ENCODE results near the gene LUC7L3. TPM values are rescaled to one million over a fixed set of nuclear protein-coding genes. Genes with fewer than 3 reads are reported as not detected.

The LUC7L3 gene
- total and polyA plus RNA-seq, 10 of the 15 experiments (the other 5 are each of a cell fraction or from before 2014, with no cell fraction given), result 51.3 to 176 (median 149) TPM

DNA sequence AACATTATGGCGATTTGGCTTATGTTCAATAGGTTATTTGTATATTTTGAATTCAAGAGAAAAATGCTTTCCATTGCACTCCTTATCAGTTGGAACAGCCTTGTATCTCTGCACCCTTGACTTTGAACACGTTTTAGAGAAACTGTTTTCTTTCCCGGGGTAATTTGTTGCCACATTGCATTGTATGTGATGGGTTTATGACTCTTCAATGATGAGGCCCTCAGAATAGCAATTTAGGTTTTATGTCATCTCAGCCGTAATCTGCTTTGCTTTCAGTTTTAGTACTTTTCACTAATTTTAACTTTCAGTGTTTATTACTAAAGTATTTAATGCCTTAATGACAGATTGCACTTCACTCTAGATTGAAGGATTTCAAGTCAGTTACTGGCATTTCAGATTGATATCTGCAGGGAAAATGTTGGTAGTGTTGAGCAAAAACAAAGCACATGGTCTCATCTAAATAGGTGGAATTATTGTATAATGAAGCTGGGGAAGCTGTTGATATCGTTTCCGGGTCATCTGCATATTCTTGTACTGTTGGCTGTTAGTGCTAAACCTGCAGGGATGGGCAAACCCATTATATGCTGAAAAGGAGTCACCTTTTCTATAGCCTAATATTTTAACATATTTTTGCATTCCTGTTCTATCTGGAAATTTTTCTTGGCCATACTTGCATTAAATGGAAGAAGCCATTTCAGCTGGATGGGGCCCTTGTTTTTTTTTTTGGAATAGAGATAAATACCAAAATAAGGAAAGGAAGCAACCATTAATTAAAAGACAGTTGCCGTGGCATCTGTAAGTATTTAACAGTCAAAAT, 2.0 kb downstream of the LUC7L3 start (continued):
- TF ChIP-seq ZNF217 (IDR thresholded peaks at IDR 0.05), result no peak
- TF ChIP-seq, protein P1, sequence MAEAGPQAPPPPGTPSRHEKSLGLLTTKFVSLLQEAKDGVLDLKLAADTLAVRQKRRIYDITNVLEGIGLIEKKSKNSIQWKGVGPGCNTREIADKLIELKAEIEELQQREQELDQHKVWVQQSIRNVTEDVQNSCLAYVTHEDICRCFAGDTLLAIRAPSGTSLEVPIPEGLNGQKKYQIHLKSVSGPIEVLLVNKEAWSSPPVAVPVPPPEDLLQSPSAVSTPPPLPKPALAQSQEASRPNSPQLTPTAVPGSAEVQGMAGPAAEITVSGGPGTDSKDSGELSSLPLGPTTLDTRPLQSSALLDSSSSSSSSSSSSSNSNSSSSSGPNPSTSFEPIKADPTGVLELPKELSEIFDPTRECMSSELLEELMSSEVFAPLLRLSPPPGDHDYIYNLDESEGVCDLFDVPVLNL (IDR thresholded peaks at IDR 0.05; ENCODE audit: low read depth, low read length), result no peak
- no peak for TF ChIP-seq IKZF1 (conservative IDR thresholded peaks at IDR 0.05)
- TF ChIP-seq, protein P2, sequence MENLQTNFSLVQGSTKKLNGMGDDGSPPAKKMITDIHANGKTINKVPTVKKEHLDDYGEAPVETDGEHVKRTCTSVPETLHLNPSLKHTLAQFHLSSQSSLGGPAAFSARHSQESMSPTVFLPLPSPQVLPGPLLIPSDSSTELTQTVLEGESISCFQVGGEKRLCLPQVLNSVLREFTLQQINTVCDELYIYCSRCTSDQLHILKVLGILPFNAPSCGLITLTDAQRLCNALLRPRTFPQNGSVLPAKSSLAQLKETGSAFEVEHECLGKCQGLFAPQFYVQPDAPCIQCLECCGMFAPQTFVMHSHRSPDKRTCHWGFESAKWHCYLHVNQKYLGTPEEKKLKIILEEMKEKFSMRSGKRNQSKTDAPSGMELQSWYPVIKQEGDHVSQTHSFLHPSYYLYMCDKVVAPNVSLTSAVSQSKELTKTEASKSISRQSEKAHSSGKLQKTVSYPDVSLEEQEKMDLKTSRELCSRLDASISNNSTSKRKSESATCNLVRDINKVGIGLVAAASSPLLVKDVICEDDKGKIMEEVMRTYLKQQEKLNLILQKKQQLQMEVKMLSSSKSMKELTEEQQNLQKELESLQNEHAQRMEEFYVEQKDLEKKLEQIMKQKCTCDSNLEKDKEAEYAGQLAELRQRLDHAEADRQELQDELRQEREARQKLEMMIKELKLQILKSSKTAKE (IDR thresholded peaks at IDR 0.05; ENCODE audit: low read depth, poor library complexity, severe bottlenecking), result no peak
- no peak for TF ChIP-seq POLR2A (IDR thresholded peaks at IDR 0.05; ENCODE audit: low read depth, low read length)
- TF ChIP-seq, protein P3, sequence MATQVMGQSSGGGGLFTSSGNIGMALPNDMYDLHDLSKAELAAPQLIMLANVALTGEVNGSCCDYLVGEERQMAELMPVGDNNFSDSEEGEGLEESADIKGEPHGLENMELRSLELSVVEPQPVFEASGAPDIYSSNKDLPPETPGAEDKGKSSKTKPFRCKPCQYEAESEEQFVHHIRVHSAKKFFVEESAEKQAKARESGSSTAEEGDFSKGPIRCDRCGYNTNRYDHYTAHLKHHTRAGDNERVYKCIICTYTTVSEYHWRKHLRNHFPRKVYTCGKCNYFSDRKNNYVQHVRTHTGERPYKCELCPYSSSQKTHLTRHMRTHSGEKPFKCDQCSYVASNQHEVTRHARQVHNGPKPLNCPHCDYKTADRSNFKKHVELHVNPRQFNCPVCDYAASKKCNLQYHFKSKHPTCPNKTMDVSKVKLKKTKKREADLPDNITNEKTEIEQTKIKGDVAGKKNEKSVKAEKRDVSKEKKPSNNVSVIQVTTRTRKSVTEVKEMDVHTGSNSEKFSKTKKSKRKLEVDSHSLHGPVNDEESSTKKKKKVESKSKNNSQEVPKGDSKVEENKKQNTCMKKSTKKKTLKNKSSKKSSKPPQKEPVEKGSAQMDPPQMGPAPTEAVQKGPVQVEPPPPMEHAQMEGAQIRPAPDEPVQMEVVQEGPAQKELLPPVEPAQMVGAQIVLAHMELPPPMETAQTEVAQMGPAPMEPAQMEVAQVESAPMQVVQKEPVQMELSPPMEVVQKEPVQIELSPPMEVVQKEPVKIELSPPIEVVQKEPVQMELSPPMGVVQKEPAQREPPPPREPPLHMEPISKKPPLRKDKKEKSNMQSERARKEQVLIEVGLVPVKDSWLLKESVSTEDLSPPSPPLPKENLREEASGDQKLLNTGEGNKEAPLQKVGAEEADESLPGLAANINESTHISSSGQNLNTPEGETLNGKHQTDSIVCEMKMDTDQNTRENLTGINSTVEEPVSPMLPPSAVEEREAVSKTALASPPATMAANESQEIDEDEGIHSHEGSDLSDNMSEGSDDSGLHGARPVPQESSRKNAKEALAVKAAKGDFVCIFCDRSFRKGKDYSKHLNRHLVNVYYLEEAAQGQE (IDR thresholded peaks at IDR 0.05; ENCODE audit: low read depth, low read length), result no peak
- no peak for TF ChIP-seq TAF1 (IDR thresholded peaks at IDR 0.05; ENCODE audit: borderline replicate concordance, low read depth, low read length)
- no peak for TF ChIP-seq IRF4 (IDR thresholded peaks at IDR 0.05; ENCODE audit: low read depth, low read length)
- TF ChIP-seq RCOR1 (conservative IDR thresholded peaks at IDR 0.05; ENCODE audit: low read depth, low read length), result no peak
- TF ChIP-seq SRF (IDR thresholded peaks at IDR 0.05; ENCODE audit: low read depth in 2 of 2, low read length in 2 of 2), result no peak
- TF ChIP-seq IKZF2 (IDR thresholded peaks at IDR 0.05), result no peak
- no peak for TF ChIP-seq NR2C2 (IDR thresholded peaks at IDR 0.05; ENCODE audit: borderline replicate concordance, control insufficient read depth, insufficient read length, low read depth)
- TF ChIP-seq, protein P4, sequence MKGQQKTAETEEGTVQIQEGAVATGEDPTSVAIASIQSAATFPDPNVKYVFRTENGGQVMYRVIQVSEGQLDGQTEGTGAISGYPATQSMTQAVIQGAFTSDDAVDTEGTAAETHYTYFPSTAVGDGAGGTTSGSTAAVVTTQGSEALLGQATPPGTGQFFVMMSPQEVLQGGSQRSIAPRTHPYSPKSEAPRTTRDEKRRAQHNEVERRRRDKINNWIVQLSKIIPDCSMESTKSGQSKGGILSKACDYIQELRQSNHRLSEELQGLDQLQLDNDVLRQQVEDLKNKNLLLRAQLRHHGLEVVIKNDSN (IDR thresholded peaks at IDR 0.05; ENCODE audit: borderline replicate concordance, extremely low read length, insufficient read depth, low read depth, low read length), result no peak
- TF ChIP-seq, protein P5, sequence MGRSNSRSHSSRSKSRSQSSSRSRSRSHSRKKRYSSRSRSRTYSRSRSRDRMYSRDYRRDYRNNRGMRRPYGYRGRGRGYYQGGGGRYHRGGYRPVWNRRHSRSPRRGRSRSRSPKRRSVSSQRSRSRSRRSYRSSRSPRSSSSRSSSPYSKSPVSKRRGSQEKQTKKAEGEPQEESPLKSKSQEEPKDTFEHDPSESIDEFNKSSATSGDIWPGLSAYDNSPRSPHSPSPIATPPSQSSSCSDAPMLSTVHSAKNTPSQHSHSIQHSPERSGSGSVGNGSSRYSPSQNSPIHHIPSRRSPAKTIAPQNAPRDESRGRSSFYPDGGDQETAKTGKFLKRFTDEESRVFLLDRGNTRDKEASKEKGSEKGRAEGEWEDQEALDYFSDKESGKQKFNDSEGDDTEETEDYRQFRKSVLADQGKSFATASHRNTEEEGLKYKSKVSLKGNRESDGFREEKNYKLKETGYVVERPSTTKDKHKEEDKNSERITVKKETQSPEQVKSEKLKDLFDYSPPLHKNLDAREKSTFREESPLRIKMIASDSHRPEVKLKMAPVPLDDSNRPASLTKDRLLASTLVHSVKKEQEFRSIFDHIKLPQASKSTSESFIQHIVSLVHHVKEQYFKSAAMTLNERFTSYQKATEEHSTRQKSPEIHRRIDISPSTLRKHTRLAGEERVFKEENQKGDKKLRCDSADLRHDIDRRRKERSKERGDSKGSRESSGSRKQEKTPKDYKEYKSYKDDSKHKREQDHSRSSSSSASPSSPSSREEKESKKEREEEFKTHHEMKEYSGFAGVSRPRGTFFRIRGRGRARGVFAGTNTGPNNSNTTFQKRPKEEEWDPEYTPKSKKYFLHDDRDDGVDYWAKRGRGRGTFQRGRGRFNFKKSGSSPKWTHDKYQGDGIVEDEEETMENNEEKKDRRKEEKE (IDR thresholded peaks at IDR 0.05), result no peak
- no peak for TF ChIP-seq CREM (IDR thresholded peaks at IDR 0.05; ENCODE audit: low read depth)
- TF ChIP-seq BRCA1 (IDR thresholded peaks at IDR 0.05; ENCODE audit: low read depth, low read length), result no peak
- TF ChIP-seq RBBP5 (conservative IDR thresholded peaks at IDR 0.05), result no peak

Data from GM12878 (cell line).